Ureter (tissue), 1 donor: ENCODE measurements around the gene TACR1. TPM values are rescaled to one million over a fixed set of nuclear protein-coding genes. Genes with fewer than 3 reads are reported as not detected.

ENCODE experiments used
- DNase-seq: peaks from one replicate; pipeline ENCODE4 v3.0.0-alpha.2; 2020; ENCODE audit warnings: low spot score
- total RNA-seq: library from RNA; stranded (reverse); gene quantifications from one replicate; pipeline ENCODE4 v1.2.4, GENCODE V29; 2023
- donor health status: DM: yes; HTN: yes; CAD: no.

The TACR1 gene
- total RNA-seq, 1 donor from 2014 or later: 5.5 TPM

DNA sequence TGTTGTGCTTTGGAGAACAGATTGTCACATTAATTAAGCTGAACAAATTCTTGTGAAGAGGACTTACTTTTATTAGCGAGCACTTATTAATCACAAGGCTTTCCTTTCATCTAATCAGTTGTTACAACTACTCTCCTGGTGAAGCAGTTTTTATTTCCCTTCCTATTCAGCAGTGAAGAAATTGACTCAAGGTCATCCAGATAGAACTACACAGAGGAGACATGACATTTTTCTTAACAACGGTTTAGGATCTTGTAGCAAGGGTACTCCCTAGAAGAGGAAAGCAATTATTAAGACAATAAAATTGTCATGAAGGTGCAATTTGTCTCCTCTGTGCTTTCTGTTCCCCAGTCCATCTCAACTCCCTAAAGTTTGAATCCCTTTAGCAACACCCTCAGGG lies 179.5 kb downstream of the TACR1 start:
- DNase-seq: no peak

DNA sequence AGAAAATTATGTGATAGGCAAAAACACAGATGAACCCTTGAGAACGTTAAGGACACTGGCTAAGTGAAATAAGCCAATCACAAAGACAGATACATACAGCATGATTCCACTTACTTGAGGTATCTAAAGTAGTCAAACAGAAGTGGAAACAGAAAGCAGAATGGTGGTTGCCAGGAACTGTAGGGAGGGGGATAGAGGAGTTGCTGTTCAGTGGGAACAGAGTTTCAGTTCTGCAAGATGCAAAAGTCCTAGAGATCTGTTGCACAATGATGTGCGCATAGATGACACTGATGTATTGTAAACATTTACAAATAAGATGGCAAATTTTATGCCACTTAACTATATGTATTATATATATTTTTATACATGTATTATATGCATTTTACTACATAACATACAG lies 181.2 kb downstream of the TACR1 start:
- DNase-seq: no peak

DNA sequence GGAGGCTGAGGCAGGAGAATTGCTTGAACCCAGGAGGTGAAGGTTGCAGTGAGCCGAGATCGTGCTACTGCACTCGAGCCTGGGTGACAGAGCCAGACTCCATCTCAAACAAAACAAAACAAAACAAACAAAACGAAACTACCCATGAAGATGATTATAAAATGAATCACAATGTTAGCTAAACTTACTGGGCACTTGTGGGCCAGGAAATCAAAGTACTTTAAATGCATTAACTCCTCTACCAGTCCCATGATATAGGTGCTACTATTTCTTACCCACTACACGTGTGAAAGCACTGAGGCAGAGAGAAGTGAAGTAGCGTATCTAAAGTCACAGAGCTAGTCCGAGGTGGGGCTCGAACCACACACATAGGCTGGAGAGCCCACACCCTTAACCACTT lies 187.2 kb downstream of the TACR1 start:
- no peak for DNase-seq

DNA sequence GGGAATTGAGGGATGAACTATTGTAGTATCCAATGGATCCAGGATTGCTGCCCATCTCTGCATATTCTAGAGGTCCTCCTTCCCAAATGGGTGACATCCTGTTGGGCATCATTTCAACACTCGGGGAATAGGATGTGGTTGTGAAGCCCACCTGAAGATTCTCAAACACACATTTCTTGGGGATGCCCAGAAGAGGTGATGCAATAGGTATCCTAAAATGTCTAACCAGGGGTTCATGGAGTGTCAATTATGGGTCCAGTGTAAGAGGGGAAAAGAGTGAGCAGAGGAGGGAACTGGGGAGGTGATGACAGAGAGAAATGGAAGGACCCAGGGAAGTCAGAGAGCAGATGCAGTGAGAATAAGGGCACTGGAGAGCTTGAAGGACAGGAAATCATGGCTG lies 188.7 kb downstream of the TACR1 start:
- no peak for DNase-seq

DNA sequence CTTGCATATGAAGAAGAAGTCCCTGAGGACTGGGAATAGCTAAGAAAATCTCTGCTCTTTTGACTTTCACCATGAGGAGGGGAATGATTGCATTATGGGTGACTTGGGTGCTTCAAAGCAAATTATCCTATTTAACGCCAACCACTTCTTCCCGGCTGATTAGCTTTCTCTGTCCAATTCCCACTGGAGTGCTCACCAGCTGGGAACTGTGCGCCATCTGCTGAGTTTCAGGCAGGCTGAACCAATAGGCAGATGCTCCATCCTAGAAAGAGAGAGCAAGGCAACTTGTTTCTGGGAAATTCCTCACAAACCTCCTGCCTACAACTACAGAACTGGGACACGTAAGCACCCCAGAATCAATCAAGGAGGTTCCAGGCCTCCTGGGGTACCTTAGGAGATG lies 191.5 kb downstream of the TACR1 start:
- DNase-seq: no peak

DNA sequence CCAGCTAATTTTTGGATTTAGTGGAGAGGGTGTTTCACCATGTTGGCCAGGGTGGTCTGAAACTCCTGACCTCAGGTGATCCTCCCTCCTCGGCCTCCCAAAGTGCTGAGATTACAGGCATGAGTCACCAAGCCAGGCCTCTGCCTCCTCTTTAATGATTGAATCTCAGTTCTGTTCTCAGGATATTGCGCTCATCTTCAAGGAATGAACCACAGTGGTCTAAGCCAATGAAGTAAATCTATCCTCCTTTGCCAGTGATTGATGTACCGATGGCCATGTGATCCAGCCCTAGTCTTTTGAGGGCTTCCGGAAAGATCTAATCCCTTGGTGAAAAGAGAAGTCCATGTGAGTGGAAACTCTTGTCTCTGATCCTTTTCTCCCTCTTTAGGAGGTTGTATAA lies 192.3 kb downstream of the TACR1 start:
- no peak for DNase-seq

DNA sequence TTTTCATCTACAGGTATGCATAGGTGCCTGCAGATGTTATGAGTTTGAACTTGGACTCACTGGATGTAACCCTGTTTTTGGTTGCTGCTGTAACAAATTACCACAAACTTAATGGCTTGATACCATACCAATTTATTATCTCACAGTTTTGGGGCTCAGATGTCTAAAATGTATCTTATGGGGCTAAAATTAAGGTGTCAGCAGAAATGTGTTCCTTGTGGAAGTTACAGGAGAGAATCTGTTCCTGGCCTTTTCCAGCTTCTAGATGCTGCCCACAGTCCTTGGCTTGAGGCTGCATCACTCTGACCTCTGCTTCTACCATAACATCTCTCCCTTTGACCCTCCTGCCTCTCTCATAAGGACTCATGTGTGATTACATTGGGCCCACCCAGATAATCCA lies 193.3 kb downstream of the TACR1 start:
- no peak for DNase-seq

DNA sequence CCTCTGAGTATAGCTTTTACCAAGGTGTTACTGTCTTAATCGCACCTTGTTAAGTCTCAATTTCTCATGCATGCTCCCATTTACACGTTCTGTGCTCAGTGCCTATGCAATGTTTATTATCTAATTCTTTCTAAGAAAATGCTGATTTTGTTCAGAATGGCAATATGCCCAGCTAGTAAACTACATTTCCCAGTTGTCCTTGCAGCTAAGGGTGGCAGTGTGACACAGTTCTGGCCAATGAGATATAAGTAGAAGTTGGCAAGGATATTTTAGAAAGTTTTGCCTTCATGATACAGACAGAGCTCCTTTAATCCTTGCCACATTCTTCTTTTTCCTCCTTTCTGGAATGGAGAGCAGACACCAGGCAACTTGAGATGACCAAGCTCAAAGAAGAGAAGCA lies 195.5 kb downstream of the TACR1 start:
- DNase-seq: no peak

DNA sequence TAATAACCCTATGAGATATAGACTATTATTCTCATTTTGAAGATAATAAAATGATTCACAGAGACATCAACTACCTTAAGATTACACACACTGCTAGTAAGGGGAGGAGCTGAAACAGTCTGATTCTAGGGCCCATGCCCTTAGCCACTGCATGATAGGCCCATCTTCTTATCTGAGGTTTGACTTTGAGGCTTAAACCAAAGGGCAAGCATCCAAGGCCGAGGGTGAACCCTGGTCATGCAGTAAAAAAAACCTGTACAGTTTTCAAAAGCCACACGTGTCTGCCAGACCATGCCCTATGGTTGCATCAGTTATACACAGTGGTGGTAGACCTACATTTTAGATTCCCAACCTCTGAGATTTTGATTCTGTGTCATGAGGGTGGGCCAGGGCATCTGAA lies 196.0 kb downstream of the TACR1 start:
- no peak for DNase-seq

DNA sequence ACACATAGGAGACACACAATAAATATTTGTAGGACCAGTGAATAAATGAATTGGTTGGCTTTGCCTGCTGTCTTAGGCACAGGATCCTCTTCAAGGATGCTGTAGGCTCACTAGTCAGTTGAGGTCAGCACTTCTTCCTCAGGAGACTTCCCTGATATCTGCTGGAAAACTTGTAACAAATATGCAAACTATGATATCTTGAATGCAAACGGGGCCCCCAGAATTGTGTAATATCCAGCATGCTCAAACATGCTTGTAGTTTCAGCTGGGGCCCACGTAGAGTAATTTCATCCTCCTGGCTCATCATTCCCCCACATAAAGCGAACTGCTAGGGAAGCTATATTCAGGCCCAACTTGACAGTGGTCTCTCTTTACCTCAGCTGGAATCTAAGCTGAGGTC lies 197.3 kb downstream of the TACR1 start:
- no peak for DNase-seq

DNA sequence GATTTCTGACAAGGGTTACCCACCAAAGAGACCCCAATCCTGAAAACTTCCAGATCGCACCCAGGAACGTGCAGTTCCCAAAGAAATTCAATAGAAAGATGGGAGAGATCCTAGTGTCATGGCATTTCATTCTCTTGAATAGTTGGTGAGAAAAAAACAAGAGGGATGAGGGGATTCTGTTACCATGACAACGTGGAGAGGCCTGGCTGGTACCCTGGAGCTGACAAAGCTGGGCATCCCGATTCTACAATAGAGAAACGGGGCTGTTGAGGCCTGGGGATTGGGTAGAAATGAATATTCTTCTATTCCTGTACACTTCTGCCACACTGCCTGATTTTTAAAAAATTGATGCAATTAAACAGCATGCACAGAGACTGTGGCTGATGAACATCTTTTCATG lies 199.9 kb downstream of the TACR1 start:
- no peak for DNase-seq

Other genes starting within 250 kb of the TACR1 start
- gene POLE4, start 240.9 kb downstream of the TACR1 start, total RNA-seq: 41.7 TPM